Keratinocyte (primary cell): ENCODE results near the gene DAPK1. TPM values are rescaled to one million over a fixed set of nuclear protein-coding genes. Genes with fewer than 3 reads are reported as not detected.

Source experiments
- DNase-seq: peaks from one replicate; pipeline ENCODE4 v3.0.0-alpha.2; 2011; ENCODE audit warnings: low read depth, missing footprints, low spot score
- FAIRE-seq: peaks from 2 replicates; lab custom pipeline; 2011; peaks lifted over from hg19 to GRCh38; lab: Jason Lieb, UNC
- H2AFZ ChIP-seq: 2 replicates; pipeline ENCODE4 v1.6.0; 2012; ENCODE audit warnings: low read length, control low read depth, inconsistent platforms; ENCODE audit not compliant: control insufficient read depth
- H3K27ac ChIP-seq: 2 replicates; pipeline ENCODE4 v1.5.1; 2011; ENCODE audit warnings: low read length; ENCODE audit not compliant: control insufficient read depth, insufficient read depth
- H3K27me3 ChIP-seq: 3 replicates; pipeline ENCODE4 v1.6.0; 2011; ENCODE audit warnings: low read length; ENCODE audit not compliant: control insufficient read depth, insufficient read depth; ENCODE audit errors: extremely low read depth
- H3K36me3 ChIP-seq, 2 experiments: 2 replicates in 1 of 2; 3 replicates in 1 of 2; pipeline ENCODE4 v1.5.1; 2011; ENCODE audit warnings: low read length in 2 of 2, mild to moderate bottlenecking in 1 of 2; ENCODE audit not compliant: control insufficient read depth in 2 of 2, insufficient read depth in 2 of 2; ENCODE audit errors: extremely low read depth in 1 of 2
- H3K4me1 ChIP-seq: 3 replicates; pipeline ENCODE4 v1.5.1; 2011; ENCODE audit warnings: low read length; ENCODE audit not compliant: control insufficient read depth, insufficient read depth; ENCODE audit errors: extremely low read depth
- H3K4me2 ChIP-seq: 3 replicates; pipeline ENCODE4 v1.6.0; 2011; ENCODE audit warnings: low read depth, low read length; ENCODE audit not compliant: control insufficient read depth, insufficient read depth; ENCODE audit errors: extremely low read depth
- H3K4me3 ChIP-seq, 3 experiments: fragments of 200-600 bp in 1 of 3; sonication (generic) in 1 of 3; 2 replicates in 2 of 3; 3 replicates in 1 of 3; pipeline ENCODE4 v1.5.1; 2011 to 2016; ENCODE audit warnings: low read length in 3 of 3, mild to moderate bottlenecking in 3 of 3, control low read depth in 2 of 3, inconsistent platforms in 1 of 3, low read depth in 1 of 3, mixed read lengths in 1 of 3, mixed run types in 1 of 3, moderate library complexity in 1 of 3; ENCODE audit not compliant: control insufficient read depth in 2 of 3, insufficient read depth in 2 of 3; ENCODE audit errors: extremely low read depth in 1 of 3
- H3K79me2 ChIP-seq: 2 replicates; pipeline ENCODE4 v1.6.0; 2012; ENCODE audit warnings: low read length; ENCODE audit not compliant: control insufficient read depth, insufficient read depth
- H3K9ac ChIP-seq: 3 replicates; pipeline ENCODE4 v1.6.0; 2011; ENCODE audit warnings: low read length; ENCODE audit not compliant: control insufficient read depth, insufficient read depth; ENCODE audit errors: extremely low read depth
- H3K9me1 ChIP-seq: 3 replicates; pipeline ENCODE4 v1.6.0; 2011; ENCODE audit warnings: low read length; ENCODE audit not compliant: control insufficient read depth, insufficient read depth; ENCODE audit errors: extremely low read depth
- H3K9me3 ChIP-seq: 2 replicates; pipeline ENCODE4 v1.5.1; 2012; ENCODE audit warnings: low read depth, low read length; ENCODE audit not compliant: control insufficient read depth
- H4K20me1 ChIP-seq: 3 replicates; pipeline ENCODE4 v1.6.0; 2011; ENCODE audit warnings: low read length; ENCODE audit not compliant: control insufficient read depth, insufficient read depth; ENCODE audit errors: extremely low read depth
- CTCF ChIP-seq, 3 experiments: IDR thresholded peaks in 1 of 3; conservative IDR thresholded peaks in 1 of 3; optimal IDR thresholded peaks in 1 of 3; 2 replicates in 2 of 3; 3 replicates in 1 of 3; pipeline versions ENCODE3 to v1.5.1; 2011; ENCODE audit warnings: low read length in 3 of 3, mild to moderate bottlenecking in 3 of 3, moderate library complexity in 2 of 3, control low read depth in 1 of 3, inconsistent platforms in 1 of 3; ENCODE audit not compliant: insufficient read depth in 2 of 3; ENCODE audit errors: extremely low read depth in 1 of 3
- EZH2 ChIP-seq: IDR thresholded peaks from one replicate; pipeline ENCODE4 v1.6.1; 2012; ENCODE audit warnings: inconsistent platforms, mild to moderate bottlenecking, low read length, moderate library complexity
- dilution Hi-C: fragments of 300-500 bp; cut with MboI; formaldehyde crosslinking; loops from one replicate; pipeline ENCODE4 v1.7.0; 2020; ENCODE audit warnings: low sequenced_read_pairs; ENCODE audit not compliant: extremely low pct_ligation_motif_present
- polyA plus RNA-seq, 5 experiments: library from polyadenylated mRNA; depleted of rRNA in 3 of 5; stranded (reverse) in 3 of 5; stranded (forward) in 1 of 5; unstranded in 1 of 5; fragments of >200 nt; gene quantifications; 1 replicate in 1 of 5; 2 replicates in 3 of 5; 3 replicates in 1 of 5; pipeline versions ENCODE4 v1.2.1 to v1.2.3, GENCODE V29; 2011 to 2012; ENCODE audit warnings: missing spikeins in 2 of 5, low read depth in 1 of 5, low replicate concordance in 1 of 5

Gene DAPK1
- polyA plus RNA-seq, 1 donor (not counting 4 experiments of a cell fraction or from before 2014, with no cell fraction given): 2.8 TPM

- no peaks in the 10 kb centered on the region for H4K20me1 ChIP-seq
- H3K4me1 ChIP-seq: no peaks in the 10 kb centered on the region
- no peaks in the 10 kb centered on the region for H3K9me1 ChIP-seq
- H2AFZ ChIP-seq: no peak overlapping the region
- peaks cover 4% of the 10 kb centered on the region for H3K27me3 ChIP-seq
- TF ChIP-seq CTCF (optimal IDR thresholded peaks at IDR 0.05 in 1 of 3, IDR thresholded peaks at IDR 0.05 in 1 of 3, conservative IDR thresholded peaks at IDR 0.05 in 1 of 3; ENCODE audit: extremely low read depth in 1 of 3, insufficient read depth in 2 of 3, low read length in 3 of 3): no peak
- DNase-seq (no peak), FAIRE-seq (no peak)
- H3K9ac ChIP-seq: no peak overlapping the region
- no peak overlapping the region for H3K4me3 ChIP-seq
- H3K4me2 ChIP-seq: no peak overlapping the region
- H3K9me3 ChIP-seq: no peaks in the 10 kb centered on the region
- no peaks in the 10 kb centered on the region for H3K79me2 ChIP-seq
- dilution Hi-C loops: no loop called here
- no peak overlapping the region for H3K27ac ChIP-seq
- no peaks in the 10 kb centered on the region for H3K36me3 ChIP-seq
These were observed 17.3 kb downstream of the DAPK1 start for GRCh38 chr9:87515006-87515405.

- FAIRE-seq: no peak
- no peaks in the 10 kb centered on the region for H3K79me2 ChIP-seq
- H3K4me1 ChIP-seq: no peaks in the 10 kb centered on the region
- no peak for DNase-seq
- H3K9me1 ChIP-seq: no peaks in the 10 kb centered on the region
- H2AFZ ChIP-seq: no peak overlapping the region
- H3K9me3 ChIP-seq: no peaks in the 10 kb centered on the region
- dilution Hi-C loops: no loop called here
- H3K36me3 ChIP-seq: no peaks in the 10 kb centered on the region
- no peak overlapping the region for H3K9ac ChIP-seq
- H3K4me2 ChIP-seq: no peak overlapping the region
- no peak overlapping the region for H3K4me3 ChIP-seq
- peaks cover 4% of the 10 kb centered on the region for H3K27me3 ChIP-seq
- no peak for TF ChIP-seq CTCF (optimal IDR thresholded peaks at IDR 0.05 in 1 of 3, IDR thresholded peaks at IDR 0.05 in 1 of 3, conservative IDR thresholded peaks at IDR 0.05 in 1 of 3; ENCODE audit: extremely low read depth in 1 of 3, insufficient read depth in 2 of 3, low read length in 3 of 3)
- no peak for TF ChIP-seq EZH2
- no peak overlapping the region for H3K27ac ChIP-seq
- H4K20me1 ChIP-seq: no peaks in the 10 kb centered on the region
These were observed 18.0 kb downstream of the DAPK1 start for GRCh38 chr9:87515588-87516221.
